ENCODE data around the gene ABCA7.
A peak's percentile ranks its signal among the peaks of the same experiment; 100 is the strongest.

The ABCA7 gene

DNA sequence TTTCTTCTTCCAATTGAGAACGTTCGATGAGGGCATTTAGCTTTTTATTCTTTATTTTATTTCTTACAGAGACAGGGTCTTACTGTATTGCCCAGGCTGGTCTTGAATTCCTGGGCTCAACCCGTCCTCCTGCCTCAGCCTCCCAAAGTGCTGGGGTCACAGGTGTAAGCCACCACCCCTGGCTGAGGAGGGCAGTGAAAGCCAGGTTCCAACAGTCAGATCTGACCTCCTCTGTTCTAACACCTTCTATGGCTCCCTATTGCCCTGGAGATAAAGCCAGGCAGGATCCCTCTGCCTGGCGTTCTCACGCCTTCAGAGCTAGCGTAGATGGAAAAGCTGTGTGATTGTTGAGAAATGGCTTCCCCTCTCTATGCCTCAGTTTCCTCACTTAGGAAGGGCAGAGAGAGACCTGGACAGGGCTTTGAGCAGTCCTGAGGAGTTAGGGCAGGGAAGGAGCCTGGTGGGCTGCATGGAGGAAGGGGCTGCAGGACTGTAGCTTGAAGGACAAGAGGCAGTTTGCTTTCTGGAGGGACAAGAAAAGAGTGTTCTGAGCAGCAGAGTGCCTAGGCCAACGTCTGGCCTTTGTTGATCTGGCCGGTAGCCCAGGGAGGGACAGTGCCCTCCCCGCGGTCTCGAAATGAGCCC lies 32.6 kb downstream of the ABCA7 start:
- no peak for DNase-seq

GRCh38 chr19:1073063-1073955 lies 33.4 kb downstream of the ABCA7 start:
- DNase-seq = no peak

- no peak for DNase-seq
Observed at GRCh38 chr19:1073956-1074517, 34.1 kb downstream of the ABCA7 start.

GRCh38 chr19:1074544-1075283 lies 34.8 kb downstream of the ABCA7 start:
- peak; percentile 60 to 95 (median 94) for DNase-seq

- DNase-seq = peak in 1 of 5 experiments; percentile 2
Observed at GRCh38 chr19:1076046-1076386, 36.1 kb downstream of the ABCA7 start.

- peak; percentile 76 to 99 (median 92) for DNase-seq
Observed at GRCh38 chr19:1076951-1077350, 37.0 kb downstream of the ABCA7 start.

DNA sequence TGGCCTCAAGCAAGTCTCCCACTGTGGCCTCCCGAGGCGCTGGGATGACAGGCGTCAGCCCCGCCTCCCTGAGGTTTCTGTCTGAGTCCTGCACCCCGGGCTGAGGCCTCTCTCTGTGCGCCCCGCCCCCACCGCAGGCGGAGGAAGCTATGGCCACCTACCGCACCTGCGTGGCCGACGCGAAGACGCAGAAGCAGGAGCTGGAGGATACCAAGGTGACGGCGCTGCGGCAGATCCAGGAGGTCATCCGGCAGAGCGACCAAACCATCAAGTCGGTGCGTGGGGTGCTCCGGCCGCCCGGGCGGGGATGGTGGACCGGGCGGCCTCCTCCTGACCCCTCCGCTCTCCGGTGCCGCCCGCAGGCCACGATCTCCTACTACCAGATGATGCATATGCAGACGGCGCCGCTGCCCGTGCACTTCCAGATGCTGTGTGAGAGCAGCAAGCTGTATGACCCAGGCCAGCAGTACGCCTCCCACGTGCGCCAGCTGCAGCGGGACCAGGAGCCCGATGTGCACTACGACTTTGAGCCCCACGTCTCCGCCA lies 39.7 kb downstream of the ABCA7 start:
- peak in 4 of 5 experiments; percentile 41 to 94 (median 54) for DNase-seq

DNA sequence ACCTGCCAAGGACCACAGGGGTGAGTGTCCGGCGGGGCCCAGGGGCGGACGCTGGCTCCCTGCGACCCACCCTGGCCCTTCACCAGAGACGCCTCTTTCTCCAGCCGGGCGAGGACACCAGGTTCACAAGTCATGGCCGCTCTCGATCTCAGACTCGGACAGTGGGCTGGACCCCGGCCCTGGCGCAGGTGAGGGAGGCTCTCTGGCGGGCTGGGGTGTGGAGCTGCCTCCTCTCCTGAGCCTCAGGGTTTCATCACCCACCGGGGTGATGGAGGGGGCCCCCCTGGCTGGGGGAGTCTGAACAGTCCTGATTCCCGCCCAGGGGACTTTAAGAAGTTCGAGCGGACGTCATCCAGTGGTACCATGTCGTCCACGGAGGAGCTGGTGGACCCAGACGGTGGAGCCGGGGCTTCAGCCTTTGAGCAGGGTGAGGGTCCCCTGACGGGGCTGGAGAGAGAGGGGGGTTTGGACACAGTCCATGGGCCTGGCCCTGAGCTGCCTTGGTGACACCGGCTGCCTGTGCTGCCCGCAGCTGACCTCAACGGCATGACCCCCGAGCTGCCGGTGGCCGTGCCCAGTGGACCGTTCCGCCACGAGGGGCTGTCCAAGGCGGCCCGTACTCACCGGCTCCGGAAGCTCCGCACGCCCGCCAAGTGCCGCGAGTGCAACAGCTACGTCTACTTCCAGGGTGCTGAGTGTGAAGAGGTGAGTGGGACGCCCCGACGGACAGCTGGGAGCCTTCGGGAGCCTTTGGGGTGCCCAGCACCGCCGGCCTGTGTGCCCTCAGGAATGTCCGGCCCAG lies 40.7 kb downstream of the ABCA7 start:
- DNase-seq = peak in 1 of 5 experiments; percentile 4

DNA sequence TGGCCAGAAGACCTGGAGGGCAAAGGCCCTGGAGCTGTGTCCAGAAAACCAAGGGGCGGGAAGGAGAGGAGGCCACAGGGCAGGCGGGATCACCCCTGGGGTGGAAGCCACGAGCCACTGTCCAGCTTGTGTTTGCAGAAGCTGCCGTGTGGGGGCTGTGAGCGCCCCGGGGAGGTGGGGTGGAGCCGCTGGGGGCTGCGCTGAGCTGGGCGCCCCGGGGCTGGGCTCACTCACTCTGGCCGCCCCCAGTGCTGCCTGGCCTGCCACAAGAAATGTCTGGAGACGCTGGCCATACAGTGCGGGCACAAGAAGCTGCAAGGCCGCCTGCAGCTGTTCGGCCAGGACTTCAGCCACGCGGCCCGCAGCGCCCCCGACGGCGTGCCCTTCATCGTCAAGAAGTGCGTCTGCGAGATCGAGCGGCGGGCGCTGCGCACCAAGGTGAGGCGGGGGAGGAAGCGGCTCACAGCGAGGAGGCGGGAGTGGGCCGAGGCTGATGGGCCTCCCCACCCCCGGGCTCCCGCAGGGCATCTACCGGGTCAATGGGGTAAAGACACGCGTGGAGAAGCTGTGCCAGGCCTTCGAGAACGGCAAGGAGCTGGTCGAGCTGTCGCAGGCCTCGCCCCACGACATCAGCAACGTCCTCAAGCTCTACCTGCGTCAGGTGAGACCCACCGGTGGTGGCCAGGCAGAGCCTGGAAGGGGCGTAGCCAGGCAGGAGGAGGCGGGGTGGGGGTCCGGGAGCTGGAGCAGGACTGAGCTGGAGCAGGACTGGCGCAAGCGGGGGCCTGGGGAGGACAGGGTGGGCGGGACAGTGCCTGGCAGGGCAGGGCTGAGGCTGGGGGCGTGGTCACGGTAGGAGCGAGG lies 41.6 kb downstream of the ABCA7 start:
- DNase-seq = peak in 1 of 5 experiments; percentile 6

GRCh38 chr19:1082165-1082927 lies 42.4 kb downstream of the ABCA7 start:
- peak; percentile 54 to 92 (median 85) for DNase-seq

GRCh38 chr19:1082928-1083816 lies 43.3 kb downstream of the ABCA7 start:
- no peak for DNase-seq

DNA sequence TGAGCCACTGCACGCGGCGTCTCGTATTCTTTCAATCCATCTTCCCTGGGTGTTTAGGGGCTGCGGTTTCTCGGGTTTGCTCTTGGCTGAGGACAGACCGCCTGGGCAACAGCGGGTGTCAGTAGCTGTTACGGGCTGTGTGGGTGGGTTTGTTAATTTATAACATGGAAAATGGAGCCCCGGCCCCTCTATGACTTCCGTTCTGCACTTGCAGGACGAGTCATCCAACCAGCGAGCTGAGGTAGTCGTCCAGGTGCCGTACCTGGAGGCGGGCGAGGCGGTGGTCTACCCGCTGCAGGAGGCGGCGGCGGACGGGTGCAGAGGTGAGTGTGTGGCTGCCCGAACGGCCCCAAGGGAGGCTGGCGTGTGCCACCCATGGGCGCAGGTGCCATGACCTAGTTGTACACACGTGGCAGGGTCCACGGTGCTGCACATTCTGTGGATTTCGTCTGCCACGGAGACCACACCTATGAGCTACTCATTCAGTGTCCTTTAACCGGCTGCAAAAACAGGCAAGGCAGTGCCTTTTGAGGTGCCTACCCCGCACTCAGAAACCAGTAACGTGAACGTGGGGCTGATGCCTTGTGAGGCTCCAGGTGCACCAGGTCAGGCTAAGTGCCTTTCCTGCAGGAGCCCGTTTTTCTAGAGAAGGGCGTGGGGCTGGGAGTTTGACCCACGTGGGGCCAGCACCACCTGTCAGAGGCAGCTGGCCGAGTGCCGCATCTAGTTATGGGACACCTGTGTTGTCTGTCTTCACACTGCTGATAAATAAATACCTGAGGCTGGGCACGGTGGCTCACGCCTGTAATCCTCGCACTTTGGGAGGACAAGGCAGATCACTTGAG lies 44.3 kb downstream of the ABCA7 start:
- no peak for DNase-seq

DNA sequence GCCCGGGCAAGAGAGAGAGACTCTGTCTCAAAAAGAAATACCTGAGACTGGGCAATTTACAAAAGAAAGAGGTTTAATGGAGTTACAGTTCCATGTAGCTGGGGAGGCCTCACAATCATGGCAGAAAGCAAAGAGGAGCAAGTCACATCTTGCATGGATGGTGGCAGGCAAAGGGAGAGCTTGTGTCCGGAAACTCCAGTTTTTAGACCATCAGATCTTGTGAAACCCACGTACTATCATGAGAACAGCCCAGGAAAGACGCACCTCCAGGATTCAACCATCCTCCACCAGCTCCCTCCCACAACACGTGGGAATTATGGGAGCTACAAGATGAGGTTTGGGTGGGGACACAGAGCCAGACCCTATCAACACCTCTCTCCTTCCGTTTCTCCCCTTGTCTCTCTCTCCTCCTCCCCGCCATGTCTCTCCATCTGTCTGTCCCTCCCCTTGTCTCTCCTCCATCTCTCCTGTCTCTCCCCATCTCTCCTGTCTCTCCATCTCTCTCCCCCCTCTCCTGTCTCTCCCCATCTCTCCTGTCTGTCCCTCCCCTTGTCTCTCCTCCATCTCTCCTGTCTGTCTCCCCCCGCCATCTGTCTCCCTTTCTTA lies 45.2 kb downstream of the ABCA7 start:
- no peak for DNase-seq

- no peak for DNase-seq
Observed at GRCh38 chr19:1085676-1086442, 46.0 kb downstream of the ABCA7 start.

DNA sequence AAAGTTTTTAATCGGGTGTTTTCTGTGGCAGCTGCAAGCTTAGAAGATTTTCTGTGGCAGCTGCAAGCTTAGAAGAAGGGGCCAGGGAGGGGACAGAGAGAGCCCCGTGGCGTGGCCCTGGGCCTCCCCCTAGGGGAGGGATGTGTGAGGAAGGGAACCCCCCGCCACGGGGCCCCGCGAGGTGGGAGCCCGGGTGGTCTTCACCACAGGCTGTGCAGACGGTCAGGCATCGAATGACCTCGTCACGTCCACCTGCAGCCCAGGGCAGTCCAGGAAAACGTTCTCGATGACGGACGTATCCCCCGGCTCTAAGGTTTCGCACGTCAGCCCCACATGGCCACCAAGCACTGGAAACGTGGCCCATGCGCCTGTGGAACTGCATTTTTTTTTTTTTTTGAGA lies 46.7 kb downstream of the ABCA7 start:
- no peak for DNase-seq

GRCh38 chr19:1087813-1088415 lies 48.0 kb downstream of the ABCA7 start:
- DNase-seq = peak in 2 of 5 experiments; percentile 54 to 75
